ENCODE data around the gene SLC23A2. TPM values are rescaled to one million over a fixed set of nuclear protein-coding genes. Genes with fewer than 3 reads are reported as not detected.

The SLC23A2 gene
- total RNA-seq, 1 experiment from 2014 or later: 14.6 TPM

GRCh38 chr20:4855097-4855496 is 146.2 kb downstream of the SLC23A2 start:
- Histone ChIP-seq H3K9me3 (ENCODE audit: control insufficient read depth, insufficient read depth, low read depth, low read length) (no peaks in the 10 kb centered on the region), H3K27me3 (ENCODE audit: control insufficient read depth, insufficient read depth, low read length) (no peaks in the 10 kb centered on the region), H3K36me3 (ENCODE audit: control insufficient read depth, insufficient read depth, low read length) (no peaks in the 10 kb centered on the region), H3K4me1 (ENCODE audit: control insufficient read depth, insufficient read depth, low read length) (no peaks in the 10 kb centered on the region), H3K4me3 (ENCODE audit: low read depth in 2 of 2, low read length in 2 of 2) (no peak overlapping the region), H3K27ac (ENCODE audit: low read length) (no peak overlapping the region)
- POLR2A ChIA-PET: no interaction called here
- TF ChIP-seq CTCF (IDR thresholded peaks at IDR 0.05): no peak
- no peak for TF ChIP-seq SIN3A (IDR thresholded peaks at IDR 0.05; ENCODE audit: borderline replicate concordance, insufficient read depth, low read depth, low read length)
- no peak for TF ChIP-seq TCF7L2 (IDR thresholded peaks at IDR 0.05; ENCODE audit: low read depth, low read length)
- TF ChIP-seq, protein P1, sequence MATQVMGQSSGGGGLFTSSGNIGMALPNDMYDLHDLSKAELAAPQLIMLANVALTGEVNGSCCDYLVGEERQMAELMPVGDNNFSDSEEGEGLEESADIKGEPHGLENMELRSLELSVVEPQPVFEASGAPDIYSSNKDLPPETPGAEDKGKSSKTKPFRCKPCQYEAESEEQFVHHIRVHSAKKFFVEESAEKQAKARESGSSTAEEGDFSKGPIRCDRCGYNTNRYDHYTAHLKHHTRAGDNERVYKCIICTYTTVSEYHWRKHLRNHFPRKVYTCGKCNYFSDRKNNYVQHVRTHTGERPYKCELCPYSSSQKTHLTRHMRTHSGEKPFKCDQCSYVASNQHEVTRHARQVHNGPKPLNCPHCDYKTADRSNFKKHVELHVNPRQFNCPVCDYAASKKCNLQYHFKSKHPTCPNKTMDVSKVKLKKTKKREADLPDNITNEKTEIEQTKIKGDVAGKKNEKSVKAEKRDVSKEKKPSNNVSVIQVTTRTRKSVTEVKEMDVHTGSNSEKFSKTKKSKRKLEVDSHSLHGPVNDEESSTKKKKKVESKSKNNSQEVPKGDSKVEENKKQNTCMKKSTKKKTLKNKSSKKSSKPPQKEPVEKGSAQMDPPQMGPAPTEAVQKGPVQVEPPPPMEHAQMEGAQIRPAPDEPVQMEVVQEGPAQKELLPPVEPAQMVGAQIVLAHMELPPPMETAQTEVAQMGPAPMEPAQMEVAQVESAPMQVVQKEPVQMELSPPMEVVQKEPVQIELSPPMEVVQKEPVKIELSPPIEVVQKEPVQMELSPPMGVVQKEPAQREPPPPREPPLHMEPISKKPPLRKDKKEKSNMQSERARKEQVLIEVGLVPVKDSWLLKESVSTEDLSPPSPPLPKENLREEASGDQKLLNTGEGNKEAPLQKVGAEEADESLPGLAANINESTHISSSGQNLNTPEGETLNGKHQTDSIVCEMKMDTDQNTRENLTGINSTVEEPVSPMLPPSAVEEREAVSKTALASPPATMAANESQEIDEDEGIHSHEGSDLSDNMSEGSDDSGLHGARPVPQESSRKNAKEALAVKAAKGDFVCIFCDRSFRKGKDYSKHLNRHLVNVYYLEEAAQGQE (IDR thresholded peaks at IDR 0.05; ENCODE audit: insufficient read depth in 1 of 2, low read depth in 2 of 2, low read length in 1 of 2): no peak
- no peak for TF ChIP-seq POLR2AphosphoS5 (IDR thresholded peaks at IDR 0.05; ENCODE audit: low read depth, low read length)
- intact Hi-C loops (cut with micrococcal nuclease; ENCODE audit: unreplicated experiment) (no loop called here), in situ Hi-C loops (cut with HindIII; ENCODE audit: low pct_unique_long_range_greater_than_20kb, low sequenced_read_pairs) (no loop called here)
- ATAC-seq: no peak
- no TSS peak for BruUV-seq (replicated peaks)
- CTCF ChIA-PET: no interaction called here
- no peak for DNase-seq (ENCODE audit: low read depth, low spot score)

GRCh38 chr20:4854561-4854901 is 146.8 kb downstream of the SLC23A2 start:
- H3K27ac ChIP-seq (ENCODE audit: low read length): no peak overlapping the region
- in situ Hi-C loops (cut with HindIII; ENCODE audit: low pct_unique_long_range_greater_than_20kb, low sequenced_read_pairs) (no loop called here), intact Hi-C loops (cut with micrococcal nuclease; ENCODE audit: unreplicated experiment) (no loop called here)
- no peaks in the 10 kb centered on the region for H3K36me3 ChIP-seq (ENCODE audit: control insufficient read depth, insufficient read depth, low read length)
- no peaks in the 10 kb centered on the region for H3K9me3 ChIP-seq (ENCODE audit: control insufficient read depth, insufficient read depth, low read depth, low read length)
- no peaks in the 10 kb centered on the region for H3K4me1 ChIP-seq (ENCODE audit: control insufficient read depth, insufficient read depth, low read length)
- ChIA-PET CTCF (no interaction called here), POLR2A (no interaction called here)
- H3K4me3 ChIP-seq (ENCODE audit: low read depth in 2 of 2, low read length in 2 of 2): no peak overlapping the region
- TF ChIP-seq TCF7L2 (IDR thresholded peaks at IDR 0.05; ENCODE audit: low read depth, low read length) (no peak), SIN3A (IDR thresholded peaks at IDR 0.05; ENCODE audit: borderline replicate concordance, insufficient read depth, low read depth, low read length) (no peak), POLR2AphosphoS5 (IDR thresholded peaks at IDR 0.05; ENCODE audit: low read depth, low read length) (no peak), CTCF (IDR thresholded peaks at IDR 0.05) (no peak)
- ATAC-seq (no peak), DNase-seq (ENCODE audit: low read depth, low spot score) (no peak)
- no peaks in the 10 kb centered on the region for H3K27me3 ChIP-seq (ENCODE audit: control insufficient read depth, insufficient read depth, low read length)
- no TSS peak for BruUV-seq (replicated peaks)

All from Panc1 (cell line).